GM12873 (cell line): ENCODE data around the gene PTPRT.

Experiments used
- CTCF ChIP-seq: IDR thresholded peaks from 2 replicates; pipeline ENCODE4 v1.5.1; 2012; ENCODE audit warnings: low read depth, mild to moderate bottlenecking, moderate library complexity, low read length, control low read depth; ENCODE audit not compliant: insufficient read depth; ENCODE audit errors: missing control alignments

Gene PTPRT

GRCh38 chr20:43189554-43190331, at the start of gene PTPRT:
Gene PTPRT (minus strand): TSS chr20:43189906. CDS start chr20:43189733, 173 bp downstream.
- TF ChIP-seq CTCF = no peak

GRCh38 chr20:43238833-43239232, 49.1 kb upstream of the PTPRT start:
- no peak for TF ChIP-seq CTCF

- TF ChIP-seq CTCF = no peak
Measured at GRCh38 chr20:43238266-43238665, 48.6 kb upstream of the PTPRT start.

GRCh38 chr20:43237651-43238168, 48.0 kb upstream of the PTPRT start:
- TF ChIP-seq CTCF = no peak

- TF ChIP-seq CTCF = no peak
Measured at GRCh38 chr20:43235998-43236397, 46.3 kb upstream of the PTPRT start.

- TF ChIP-seq CTCF = no peak
Measured at GRCh38 chr20:43231829-43232228, 42.1 kb upstream of the PTPRT start.

- no peak for TF ChIP-seq CTCF
Measured at GRCh38 chr20:43229696-43230095, 40.0 kb upstream of the PTPRT start.
